ENCODE data around the gene CUX1. TPM values are rescaled to one million over a fixed set of nuclear protein-coding genes. Genes with fewer than 3 reads are reported as not detected.

Gene CUX1
- total and polyA plus RNA-seq, 4 donors, result 40.5 to 138 (median 69.1) TPM

GRCh38 chr7:102203218-102203617 is 385.8 kb downstream of the CUX1 start:
- no peak for DNase-seq
- Histone ChIP-seq H3K36me3 (ENCODE audit: control insufficient read depth in 4 of 4, insufficient read depth in 4 of 4, low read length in 4 of 4) (peaks cover 18 to 49% (median 30%) of the 10 kb centered on the region in 4 donors), H3K27ac (ENCODE audit: low read depth in 1 of 2, low read length in 1 of 2) (no peak overlapping the region), H3K4me1 (ENCODE audit: control insufficient read depth in 5 of 5, insufficient read depth in 5 of 5, low read length in 5 of 5) (no peaks in the 10 kb centered on the region), H3K9ac (ENCODE audit: insufficient read depth in 1 of 2, low read length in 2 of 2) (no peak overlapping the region), H3K9me3 (ENCODE audit: control insufficient read depth in 4 of 4, insufficient read depth in 3 of 4, low read length in 3 of 4) (no peaks in the 10 kb centered on the region), H3K4me3 (no peak overlapping the region), H3K27me3 (ENCODE audit: control insufficient read depth in 3 of 3, insufficient read depth in 3 of 3, low read length in 2 of 3) (no peaks in the 10 kb centered on the region)
- TF ChIP-seq CTCF (IDR thresholded peaks at IDR 0.05; ENCODE audit: control extremely low read depth, extremely low read depth), result no peak
- WGBS, 2 donors, result 87 to 91% methylated on average over 12 of the region's 12 CpGs
- ATAC-seq (ENCODE audit: insufficient read depth, low FRiP score), result no peak

GRCh38 chr7:102204212-102204611 is 386.8 kb downstream of the CUX1 start:
- Histone ChIP-seq H3K4me3 (no peak overlapping the region), H3K27ac (ENCODE audit: low read depth in 1 of 2, low read length in 1 of 2) (no peak overlapping the region), H3K9me3 (ENCODE audit: control insufficient read depth in 4 of 4, insufficient read depth in 3 of 4, low read length in 3 of 4) (no peaks in the 10 kb centered on the region), H3K9ac (ENCODE audit: insufficient read depth in 1 of 2, low read length in 2 of 2) (no peak overlapping the region), H3K4me1 (ENCODE audit: control insufficient read depth in 5 of 5, insufficient read depth in 5 of 5, low read length in 5 of 5) (no peaks in the 10 kb centered on the region), H3K36me3 (ENCODE audit: control insufficient read depth in 4 of 4, insufficient read depth in 4 of 4, low read length in 4 of 4) (peaks cover 19 to 51% (median 27%) of the 10 kb centered on the region in 4 donors), H3K27me3 (ENCODE audit: control insufficient read depth in 3 of 3, insufficient read depth in 3 of 3, low read length in 2 of 3) (no peaks in the 10 kb centered on the region)
- 97 to 98% methylated on average over 16 of the region's 16 CpGs for WGBS, 2 donors
- no peak for TF ChIP-seq CTCF (IDR thresholded peaks at IDR 0.05; ENCODE audit: control extremely low read depth, extremely low read depth)
- ATAC-seq (ENCODE audit: insufficient read depth, low FRiP score) (no peak), DNase-seq (no peak)

GRCh38 chr7:102205915-102206314 is 388.5 kb downstream of the CUX1 start:
- H3K9me3 ChIP-seq (ENCODE audit: control insufficient read depth in 4 of 4, insufficient read depth in 3 of 4, low read length in 3 of 4), result no peaks in the 10 kb centered on the region
- no peaks in the 10 kb centered on the region for H3K27me3 ChIP-seq (ENCODE audit: control insufficient read depth in 3 of 3, insufficient read depth in 3 of 3, low read length in 2 of 3)
- no peak overlapping the region for H3K27ac ChIP-seq (ENCODE audit: low read depth in 1 of 2, low read length in 1 of 2)
- no peak for TF ChIP-seq CTCF (IDR thresholded peaks at IDR 0.05; ENCODE audit: control extremely low read depth, extremely low read depth)
- no peak overlapping the region for H3K4me3 ChIP-seq
- DNase-seq, result no peak
- H3K9ac ChIP-seq (ENCODE audit: insufficient read depth in 1 of 2, low read length in 2 of 2), result no peak overlapping the region
- H3K4me1 ChIP-seq (ENCODE audit: control insufficient read depth in 5 of 5, insufficient read depth in 5 of 5, low read length in 5 of 5), result no peaks in the 10 kb centered on the region
- ATAC-seq (ENCODE audit: insufficient read depth, low FRiP score), result no peak
- peaks cover 23 to 53% (median 27%) of the 10 kb centered on the region in 4 donors for H3K36me3 ChIP-seq (ENCODE audit: control insufficient read depth in 4 of 4, insufficient read depth in 4 of 4, low read length in 4 of 4)
- WGBS, 2 donors, result 95 to 97% methylated on average over 15 of the region's 15 CpGs

GRCh38 chr7:102208826-102209225 is 391.4 kb downstream of the CUX1 start:
- peak in 2 of 3 donors; percentile 21 to 29 for DNase-seq
- no peaks in the 10 kb centered on the region for H3K4me1 ChIP-seq (ENCODE audit: control insufficient read depth in 5 of 5, insufficient read depth in 5 of 5, low read length in 5 of 5)
- no peak overlapping the region for H3K27ac ChIP-seq (ENCODE audit: low read depth in 1 of 2, low read length in 1 of 2)
- no peaks in the 10 kb centered on the region for H3K9me3 ChIP-seq (ENCODE audit: control insufficient read depth in 4 of 4, insufficient read depth in 3 of 4, low read length in 3 of 4)
- no peak overlapping the region for H3K9ac ChIP-seq (ENCODE audit: insufficient read depth in 1 of 2, low read length in 2 of 2)
- ATAC-seq (ENCODE audit: insufficient read depth, low FRiP score), result no peak
- H3K36me3 ChIP-seq (ENCODE audit: control insufficient read depth in 4 of 4, insufficient read depth in 4 of 4, low read length in 4 of 4), result peaks cover 16 to 40% (median 22%) of the 10 kb centered on the region in 4 donors
- no peak for TF ChIP-seq CTCF (IDR thresholded peaks at IDR 0.05; ENCODE audit: control extremely low read depth, extremely low read depth)
- WGBS, 2 donors, result 77 to 90% methylated on average over 14 of the region's 14 CpGs
- no peaks in the 10 kb centered on the region for H3K27me3 ChIP-seq (ENCODE audit: control insufficient read depth in 3 of 3, insufficient read depth in 3 of 3, low read length in 2 of 3)
- no peak overlapping the region for H3K4me3 ChIP-seq
